Sciatic nerve (tissue), 2 donors: ENCODE results near the gene AMPD3. TPM values are rescaled to one million over a fixed set of nuclear protein-coding genes. Genes with fewer than 3 reads are reported as not detected.

Experiments
- ATAC-seq: fragments of 200-7000 bp; cut with Tn5 transposase; one replicate; pipeline ENCODE4 v1.9.1; 2020; ENCODE audit warnings: mild to moderate bottlenecking, moderate library complexity
- DNase-seq: peaks from one replicate; pipeline ENCODE4 v3.0.0-alpha.2; 2020; ENCODE audit warnings: low spot score
- intact Hi-C: fragments of 100-400 bp; cut with DNase I; formaldehyde crosslinking; loops from one replicate; pipeline ENCODE4 v1.14.2; 2022
- total RNA-seq: library from RNA; stranded (reverse); fragmentation: NEBNext Ultra II Directional; extraction: Animal tissue kit (Norgen Biotek cat#: 25700); gene quantifications from one replicate; pipeline ENCODE4 v1.2.1, GENCODE V29; 2021
- donor health status: DM: no; HTN: no; CAD: no.
- donor health status: DM: no; HTN: no; CAD: no.

AMPD3 gene
- total RNA-seq, 1 donor from 2014 or later: 9.1 TPM

GRCh38 chr11:10550503-10551289 lies 95.6 kb downstream of the AMPD3 start:
- DNase-seq: no peak
- intact Hi-C loops: no loop called here
- no peak for ATAC-seq

DNA sequence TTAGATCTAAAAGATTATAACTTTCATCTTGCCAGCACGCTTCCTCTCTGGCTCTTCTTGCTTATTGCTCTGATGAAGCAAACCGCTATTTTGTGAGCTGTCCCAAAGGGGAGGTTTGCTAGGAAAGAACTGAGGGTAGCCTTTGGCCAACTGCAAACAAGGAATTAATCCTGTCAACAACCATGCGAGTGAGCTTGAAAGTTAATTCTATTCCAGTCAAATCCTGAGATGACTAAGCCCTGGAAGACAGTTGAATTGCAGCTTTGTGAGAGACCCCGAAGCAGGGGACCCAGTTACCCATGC lies 96.2 kb downstream of the AMPD3 start:
- no peak for DNase-seq
- ATAC-seq: no peak
- intact Hi-C loops: no loop called here

DNA sequence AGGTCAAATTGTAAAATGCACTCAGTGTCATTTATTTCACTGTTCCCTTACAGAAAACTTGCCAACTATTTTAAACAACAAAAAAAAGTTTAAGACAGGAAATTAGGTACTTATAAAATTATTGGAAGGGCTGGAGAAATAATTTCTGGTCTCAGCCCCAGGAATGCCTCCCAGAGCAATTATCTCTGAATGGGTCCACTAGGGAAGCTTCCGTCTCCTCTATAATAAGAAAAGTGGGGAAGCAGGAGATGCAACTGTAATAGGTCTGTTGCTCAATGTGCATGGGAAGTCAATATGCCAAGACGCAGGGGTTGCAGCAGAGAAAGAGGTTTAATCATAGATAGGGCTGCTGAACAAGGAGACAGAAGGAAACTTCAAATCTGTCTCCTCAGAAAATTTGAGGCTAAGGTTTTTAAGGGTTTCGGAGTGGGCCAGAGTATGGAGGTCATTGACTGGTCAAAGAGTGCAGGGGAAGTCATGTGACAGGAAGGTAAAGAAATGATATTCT lies 96.8 kb downstream of the AMPD3 start:
- intact Hi-C loops: no loop called here
- DNase-seq: no peak

DNA sequence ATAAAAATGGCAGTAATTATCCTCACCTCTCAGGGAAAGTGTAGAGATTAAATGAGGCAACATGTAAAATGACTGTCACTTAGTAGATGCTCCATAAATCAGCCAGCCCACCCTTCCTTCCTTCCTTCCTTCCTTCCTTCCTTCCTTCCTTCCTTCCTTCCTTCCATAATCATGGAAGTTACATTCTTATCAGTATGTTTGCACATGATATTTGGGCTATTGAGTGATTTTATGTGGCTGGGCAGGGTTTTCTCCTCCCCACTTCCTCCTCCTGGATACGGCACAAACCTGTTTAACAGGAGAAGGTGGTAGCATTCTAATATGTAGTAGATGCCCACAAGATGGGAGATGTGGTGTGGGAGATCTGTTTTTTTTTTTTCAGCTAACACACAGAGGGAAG lies 101.5 kb downstream of the AMPD3 start:
- DNase-seq (no peak), ATAC-seq (no peak)
- intact Hi-C loops: no loop called here

More for the DNA sequence above, 96.8 kb downstream of the AMPD3 start:
- ATAC-seq: no peak

Other genes with a start within 250 kb of the AMPD3 start
- gene SBF2, start 161.0 kb upstream of the AMPD3 start, total RNA-seq: 141 TPM
- gene ADM, start 150.2 kb upstream of the AMPD3 start, total RNA-seq: 92.4 TPM
- 84.7 TPM for gene RNF141, start 85.9 kb downstream of the AMPD3 start, total RNA-seq
- 48.4 TPM for gene LYVE1, start 113.4 kb downstream of the AMPD3 start, total RNA-seq
- gene IRAG1, start 238.5 kb downstream of the AMPD3 start, total RNA-seq: 9.6 TPM